GM04503 (cell line): ENCODE data around the gene XCL2.

Experiments
- DNase-seq: peaks from one replicate; pipeline ENCODE4 v3.0.0-alpha.2; 2012; ENCODE audit warnings: low read depth

The XCL2 gene

GRCh38 chr1:168513656-168514404, 30.0 kb downstream of the XCL2 start:
- no peak for DNase-seq

GRCh38 chr1:168512864-168513595, 30.8 kb downstream of the XCL2 start:
- no peak for DNase-seq

GRCh38 chr1:168509875-168510791, 33.7 kb downstream of the XCL2 start:
- DNase-seq, result no peak

GRCh38 chr1:168509210-168509609, 34.6 kb downstream of the XCL2 start:
- no peak for DNase-seq

GRCh38 chr1:168507828-168508227, 36.0 kb downstream of the XCL2 start:
- DNase-seq, result no peak

GRCh38 chr1:168507231-168507630, 36.6 kb downstream of the XCL2 start:
- no peak for DNase-seq

- no peak for DNase-seq
These were observed 37.5 kb downstream of the XCL2 start for GRCh38 chr1:168506204-168506819.

- no peak for DNase-seq
These were observed 38.8 kb downstream of the XCL2 start for GRCh38 chr1:168505006-168505405.

- DNase-seq, result peak; percentile 75
These were observed 39.5 kb downstream of the XCL2 start for GRCh38 chr1:168504064-168504837.

GRCh38 chr1:168499688-168500049, 44.1 kb downstream of the XCL2 start:
- no peak for DNase-seq

- DNase-seq, result no peak
These were observed 44.7 kb downstream of the XCL2 start for GRCh38 chr1:168498956-168499687.

- no peak for DNase-seq
These were observed 45.6 kb downstream of the XCL2 start for GRCh38 chr1:168498159-168498631.

GRCh38 chr1:168497376-168497950, 46.3 kb downstream of the XCL2 start:
- DNase-seq, result no peak

GRCh38 chr1:168491527-168492164, 52.2 kb downstream of the XCL2 start:
- DNase-seq, result no peak
